ENCODE measurements around the gene CCDC122.
"Not testable (repeated sequence)": the region's sequence is repeated elsewhere in the genome, so short reads cannot be mapped to it uniquely, and the experiment has no call there.

CCDC122 gene

GRCh38 chr13:43876366-43876765, 3.2 kb downstream of the CCDC122 start:
- DNase-seq, result no peak

- peak; percentile 60 for DNase-seq
Observed at GRCh38 chr13:43874504-43875092, 4.9 kb downstream of the CCDC122 start.

- DNase-seq, result no peak
Observed at GRCh38 chr13:43872181-43872580, 7.4 kb downstream of the CCDC122 start.

GRCh38 chr13:43865892-43866291, 13.6 kb downstream of the CCDC122 start:
- no peak for DNase-seq

GRCh38 chr13:43864921-43865320, 14.6 kb downstream of the CCDC122 start:
- DNase-seq, result no peak

GRCh38 chr13:43861863-43862262, 17.7 kb downstream of the CCDC122 start:
- no peak for DNase-seq

- DNase-seq, result no peak
Observed at GRCh38 chr13:43852923-43853404, 26.6 kb downstream of the CCDC122 start.

- DNase-seq, result no peak
Observed at GRCh38 chr13:43850873-43851272, 28.7 kb downstream of the CCDC122 start.

- no peak for DNase-seq
Observed at GRCh38 chr13:43848001-43848649, 31.4 kb downstream of the CCDC122 start.

- no peak for DNase-seq
Observed at GRCh38 chr13:43846496-43847158, 32.9 kb downstream of the CCDC122 start.

GRCh38 chr13:43838909-43839308, 40.6 kb downstream of the CCDC122 start:
- DNase-seq, result no peak

GRCh38 chr13:43835701-43836100, 43.8 kb downstream of the CCDC122 start:
- DNase-seq, result no peak

GRCh38 chr13:43831088-43831487, 48.5 kb downstream of the CCDC122 start:
- DNase-seq, result no peak

- DNase-seq, result no peak
Observed at GRCh38 chr13:43830497-43830881, 49.1 kb downstream of the CCDC122 start.

GRCh38 chr13:43824656-43825055, 54.9 kb downstream of the CCDC122 start:
- DNase-seq, result not testable (repeated sequence)

GRCh38 chr13:43822969-43823368, 56.6 kb downstream of the CCDC122 start:
- no peak for DNase-seq

GRCh38 chr13:43816401-43816889, 63.1 kb downstream of the CCDC122 start:
- no peak for DNase-seq

- DNase-seq, result peak; percentile 55
Observed at GRCh38 chr13:43815204-43815603, 64.3 kb downstream of the CCDC122 start.

GRCh38 chr13:43808676-43809075, 70.9 kb downstream of the CCDC122 start:
- no peak for DNase-seq

GRCh38 chr13:43805681-43806128, 73.8 kb downstream of the CCDC122 start:
- DNase-seq, result no peak

- DNase-seq, result peak; percentile 97
Observed at GRCh38 chr13:43805071-43805468, 74.5 kb downstream of the CCDC122 start.

- DNase-seq, result peak; percentile 28
Observed at GRCh38 chr13:43804461-43805070, 75.0 kb downstream of the CCDC122 start.

- no peak for DNase-seq
Observed at GRCh38 chr13:43802511-43802910, 77.0 kb downstream of the CCDC122 start.

GRCh38 chr13:43800828-43801227, 78.7 kb downstream of the CCDC122 start:
- DNase-seq, result no peak
